SK-N-SH (cell line): ENCODE data around the gene ATP5PF. TPM values are rescaled to one million over a fixed set of nuclear protein-coding genes. Genes with fewer than 3 reads are reported as not detected.
A peak's percentile ranks its signal among the peaks of the same experiment; 100 is the strongest.
"Not testable (repeated sequence)": the region's sequence is repeated elsewhere in the genome, so short reads cannot be mapped to it uniquely, and the experiment has no call there.

Experiments
- CTCF ChIA-PET: fragments of 300-600, 350-600 bp; formaldehyde crosslinking; extraction: SDS; loops from one replicate; lab custom pipeline; 2021; lab: Yijun Ruan, JAX
- POLR2A ChIA-PET: fragments of 350-600 bp; sonication (Branson Sonifier 250); formaldehyde crosslinking; extraction: SDS; loops from one replicate; lab custom pipeline; 2020; ENCODE audit warnings: antibody characterized with exemption, inconsistent platforms; lab: Yijun Ruan, JAX
- DNase-seq: peaks from one replicate; pipeline ENCODE4 v3.0.0; 2012
- H2AFZ ChIP-seq: fragments of 200-600 bp; sonication (generic); 2 replicates; pipeline ENCODE4 v1.8.1; 2016; ENCODE audit warnings: antibody characterized with exemption, mild to moderate bottlenecking, low read depth
- H3F3A ChIP-seq: fragments of 200-600 bp; sonication (generic); replicated peaks from 2 replicates; pipeline ENCODE3; 2016; ENCODE audit warnings: antibody characterized with exemption, mild to moderate bottlenecking; ENCODE audit not compliant: insufficient read depth
- H3K27ac ChIP-seq, 2 experiments: fragments of 200-500 bp in 1 of 2; fragments of 200-600 bp in 1 of 2; sonication (Bioruptor generic) in 1 of 2; sonication (generic), shearing (Covaris generic) in 1 of 2; 2 replicates each; pipeline versions ENCODE4 v1.5.1 to v1.6.1; 2014 to 2016; ENCODE audit warnings: low read depth in 2 of 2, inconsistent platforms in 1 of 2, low read length in 1 of 2, mild to moderate bottlenecking in 1 of 2, mixed read lengths in 1 of 2
- H3K27me3 ChIP-seq: fragments of 200-600 bp; sonication (generic), shearing (Covaris generic); 2 replicates; pipeline ENCODE4 v1.6.1; 2016; ENCODE audit warnings: mixed run types; ENCODE audit not compliant: insufficient read depth
- H3K36me3 ChIP-seq, 2 experiments: fragments of 200-500 bp in 1 of 2; fragments of 200-600 bp in 1 of 2; sonication (Bioruptor generic) in 1 of 2; sonication (generic) in 1 of 2; replicated peaks in 1 of 2; 2 replicates each; pipeline versions ENCODE3 to v1.5.1; 2014 to 2016; ENCODE audit warnings: low read length in 1 of 2, mild to moderate bottlenecking in 1 of 2; ENCODE audit not compliant: insufficient read depth in 2 of 2, control insufficient read depth in 1 of 2
- H3K4me1 ChIP-seq, 2 experiments: fragments of 200-500 bp in 1 of 2; fragments of 200-600 bp in 1 of 2; sonication (Bioruptor generic) in 1 of 2; sonication (generic), shearing (Covaris generic) in 1 of 2; 2 replicates each; pipeline versions ENCODE4 v1.5.1 to v1.6.1; 2014 to 2016; ENCODE audit warnings: low read depth in 1 of 2, low read length in 1 of 2, mixed run types in 1 of 2; ENCODE audit not compliant: insufficient read depth in 2 of 2, control insufficient read depth in 1 of 2
- H3K4me2 ChIP-seq: fragments of 200-600 bp; sonication (generic), shearing (Covaris generic); 2 replicates; pipeline ENCODE4 v1.6.1; 2017; ENCODE audit warnings: mixed run types
- H3K4me3 ChIP-seq, 2 experiments: fragments of 200-500 bp in 1 of 2; fragments of 200-600 bp in 1 of 2; sonication (Bioruptor generic) in 1 of 2; sonication (generic), shearing (Covaris generic) in 1 of 2; 2 replicates each; pipeline versions ENCODE4 v1.5.1 to v1.8.1; 2014 to 2016; ENCODE audit warnings: low read depth in 2 of 2, inconsistent platforms in 1 of 2, low read length in 1 of 2, mild to moderate bottlenecking in 1 of 2, mixed read lengths in 1 of 2, moderate library complexity in 1 of 2
- H3K79me2 ChIP-seq: fragments of 200-600 bp; sonication (generic); 2 replicates; pipeline ENCODE4 v1.8.1; 2017; ENCODE audit warnings: mild to moderate bottlenecking; ENCODE audit not compliant: insufficient read depth
- H3K9ac ChIP-seq: fragments of 200-600 bp; sonication (generic); 2 replicates; pipeline ENCODE4 v1.6.1; 2017; ENCODE audit warnings: mixed run types
- H3K9me2 ChIP-seq: fragments of 200-600 bp; sonication (generic); 2 replicates; pipeline ENCODE4 v1.6.1; 2017; ENCODE audit warnings: mixed run types
- H3K9me3 ChIP-seq: fragments of 200-600 bp; sonication (generic); 2 replicates; pipeline ENCODE4 v1.6.1; 2017; ENCODE audit warnings: mixed run types, mild to moderate bottlenecking, moderate library complexity
- H4K20me1 ChIP-seq: fragments of 200-600 bp; sonication (generic); 2 replicates; pipeline ENCODE4 v1.6.1; 2017; ENCODE audit warnings: mild to moderate bottlenecking, mixed run types; ENCODE audit not compliant: insufficient read depth
- CHD2 ChIP-seq: fragments of 150-350 bp; IDR thresholded peaks from 2 replicates; pipeline ENCODE4 v1.6.1; 2018; ENCODE audit warnings: low read length; ENCODE audit not compliant: partially characterized antibody
- EZH2phosphoT487 ChIP-seq: fragments of 200-600 bp; sonication (generic); IDR thresholded peaks from 2 replicates; pipeline ENCODE4 v1.6.1; 2017; ENCODE audit warnings: low read depth, mixed run types, mild to moderate bottlenecking, antibody characterized with exemption, moderate library complexity, borderline replicate concordance
- FOSL2 ChIP-seq: IDR thresholded peaks from 2 replicates; pipeline ENCODE4 v1.4.0; 2012; ENCODE audit warnings: low read depth, mild to moderate bottlenecking, moderate library complexity, borderline replicate concordance
- GABPA ChIP-seq: IDR thresholded peaks from 2 replicates; pipeline ENCODE4 v1.4.0; 2012; ENCODE audit warnings: low read depth, mild to moderate bottlenecking
- NFIC ChIP-seq: IDR thresholded peaks from 2 replicates; pipeline ENCODE4 v1.4.0; 2012; ENCODE audit warnings: borderline replicate concordance
- RXRA ChIP-seq: IDR thresholded peaks from 2 replicates; pipeline ENCODE4 v1.4.0; 2012; ENCODE audit warnings: low read depth, mild to moderate bottlenecking, borderline replicate concordance
- TEAD4 ChIP-seq: IDR thresholded peaks from 2 replicates; pipeline ENCODE4 v1.4.0; 2012; ENCODE audit warnings: mild to moderate bottlenecking, borderline replicate concordance; ENCODE audit not compliant: insufficient read depth
- WGBS: methylation state at CpG from one replicate; pipeline ENCODE4 v1.1.6; 2017; ENCODE audit warnings: low lambda C conversion rate; 5-methylcytosine and 5-hydroxymethylcytosine counted together
- polyA plus RNA-seq, 3 experiments: library from polyadenylated mRNA; depleted of rRNA; stranded (reverse); fragments of >200 nt; gene quantifications; 2 replicates each; pipeline ENCODE4 v1.2.3, GENCODE V29; 2012
- TF ChIP-seq, protein P1 (sequence below): fragments of 200-600 bp; sonication (generic); IDR thresholded peaks from 2 replicates; pipeline ENCODE4 v1.6.1; 2017; ENCODE audit warnings: antibody characterized with exemption, mild to moderate bottlenecking, moderate library complexity
- TF ChIP-seq, protein P2 (sequence below): IDR thresholded peaks from 2 replicates; pipeline ENCODE4 v1.6.1; 2012; ENCODE audit warnings: mild to moderate bottlenecking, low read depth, low read length, moderate library complexity

Gene ATP5PF
- polyA plus RNA-seq, 1 of the 3 experiments (the other 2 are of a cell fraction) = 277 TPM

DNA sequence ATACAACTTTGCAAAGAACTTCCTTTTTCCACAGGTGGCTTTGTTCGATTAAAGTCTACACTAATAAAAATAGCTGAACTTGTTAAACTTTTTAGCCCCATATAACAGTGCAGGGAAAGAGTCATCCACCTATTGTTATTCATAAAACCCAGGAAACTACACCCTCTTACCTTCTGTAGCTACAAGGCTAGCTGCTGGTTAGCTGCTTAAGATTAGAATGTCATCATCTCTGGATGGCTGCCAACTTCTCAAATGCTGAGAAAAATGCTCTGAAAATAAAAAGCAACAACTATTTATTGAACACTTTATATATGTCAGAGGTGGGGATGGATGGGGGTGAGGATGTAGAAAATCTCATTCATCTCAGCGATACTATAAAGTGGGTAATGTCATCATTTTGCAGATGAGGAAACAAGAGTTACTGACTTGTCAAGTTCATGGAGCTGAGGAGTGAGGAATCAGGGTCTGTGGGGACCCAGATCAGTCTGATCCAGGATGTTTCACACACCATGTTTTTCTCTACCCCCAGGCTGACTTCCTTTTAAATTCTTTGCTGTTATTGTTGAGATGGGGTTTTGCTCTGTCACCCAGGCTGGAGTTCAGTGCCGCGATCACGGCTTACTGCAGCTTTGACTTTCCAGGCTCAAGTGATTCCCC lies 17.1 kb downstream of the ATP5PF start:
- ChIA-PET CTCF (interaction anchor here (1.1 to 6.4 kb wide), 4 partner anchors 9 to 109 kb away, joined by 3 to 47 read pairs (median 4); no protein-coding TSS in a partner anchor), POLR2A (no interaction called here)
- peaks cover 7 to 41% of the 10 kb centered on the region in 2 experiments for H3K36me3 ChIP-seq
- no peak overlapping the region for H3K4me3 ChIP-seq
- no peaks in the 10 kb centered on the region for H3K79me2 ChIP-seq
- 95% methylated on average over 5 of the region's 5 CpGs for WGBS
- H3K27me3 ChIP-seq = no peaks in the 10 kb centered on the region
- no peaks in the 10 kb centered on the region for H4K20me1 ChIP-seq
- H3K27ac ChIP-seq = peak overlapping the region in 1 of 2 experiments; percentile 16; a peak in 2 of 4 replicates
- H3K9me3 ChIP-seq = no peaks in the 10 kb centered on the region
- peaks cover 14% of the 10 kb centered on the region for H3F3A ChIP-seq
- no peak for DNase-seq
- no peaks in the 10 kb centered on the region for H3K4me1 ChIP-seq
- H3K4me2 ChIP-seq = no peak overlapping the region
- no peaks in the 10 kb centered on the region for H3K9me2 ChIP-seq
- H3K9ac ChIP-seq = no peak overlapping the region
- H2AFZ ChIP-seq = no peak overlapping the region
- TF ChIP-seq, protein P1, sequence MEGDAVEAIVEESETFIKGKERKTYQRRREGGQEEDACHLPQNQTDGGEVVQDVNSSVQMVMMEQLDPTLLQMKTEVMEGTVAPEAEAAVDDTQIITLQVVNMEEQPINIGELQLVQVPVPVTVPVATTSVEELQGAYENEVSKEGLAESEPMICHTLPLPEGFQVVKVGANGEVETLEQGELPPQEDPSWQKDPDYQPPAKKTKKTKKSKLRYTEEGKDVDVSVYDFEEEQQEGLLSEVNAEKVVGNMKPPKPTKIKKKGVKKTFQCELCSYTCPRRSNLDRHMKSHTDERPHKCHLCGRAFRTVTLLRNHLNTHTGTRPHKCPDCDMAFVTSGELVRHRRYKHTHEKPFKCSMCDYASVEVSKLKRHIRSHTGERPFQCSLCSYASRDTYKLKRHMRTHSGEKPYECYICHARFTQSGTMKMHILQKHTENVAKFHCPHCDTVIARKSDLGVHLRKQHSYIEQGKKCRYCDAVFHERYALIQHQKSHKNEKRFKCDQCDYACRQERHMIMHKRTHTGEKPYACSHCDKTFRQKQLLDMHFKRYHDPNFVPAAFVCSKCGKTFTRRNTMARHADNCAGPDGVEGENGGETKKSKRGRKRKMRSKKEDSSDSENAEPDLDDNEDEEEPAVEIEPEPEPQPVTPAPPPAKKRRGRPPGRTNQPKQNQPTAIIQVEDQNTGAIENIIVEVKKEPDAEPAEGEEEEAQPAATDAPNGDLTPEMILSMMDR = no peak
- peak; percentile 26; the same call in 1 of the 2 replicates for TF ChIP-seq NFIC

DNA sequence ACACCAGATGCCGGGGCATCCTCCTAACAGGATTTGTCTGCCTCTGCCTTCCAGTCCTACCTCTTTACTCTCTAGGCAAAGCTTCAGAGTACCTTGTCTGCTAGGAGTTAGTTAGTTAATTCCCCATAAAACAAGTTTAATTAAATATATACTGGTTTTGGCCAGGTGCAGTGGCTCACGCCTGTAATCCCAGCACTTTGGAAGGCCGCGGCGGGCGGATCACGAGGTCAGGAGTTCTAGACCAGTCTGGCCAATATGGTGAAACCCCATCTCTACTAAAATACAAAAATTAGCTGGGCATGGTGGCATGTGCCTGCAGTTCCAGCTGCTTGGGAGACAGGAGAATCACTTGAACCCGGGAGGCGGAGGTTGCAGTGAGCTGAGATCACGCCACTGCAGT lies 20.6 kb downstream of the ATP5PF start:
- WGBS = 98% methylated on average over 10 of the region's 10 CpGs
- not testable (repeated sequence) for H3K9me2 ChIP-seq
- CTCF ChIA-PET = interaction anchor here (4.3 kb wide), 1 partner anchor 107 kb away, joined by 51 read pairs; the partner anchor contains the start of gene MRPL39

DNA sequence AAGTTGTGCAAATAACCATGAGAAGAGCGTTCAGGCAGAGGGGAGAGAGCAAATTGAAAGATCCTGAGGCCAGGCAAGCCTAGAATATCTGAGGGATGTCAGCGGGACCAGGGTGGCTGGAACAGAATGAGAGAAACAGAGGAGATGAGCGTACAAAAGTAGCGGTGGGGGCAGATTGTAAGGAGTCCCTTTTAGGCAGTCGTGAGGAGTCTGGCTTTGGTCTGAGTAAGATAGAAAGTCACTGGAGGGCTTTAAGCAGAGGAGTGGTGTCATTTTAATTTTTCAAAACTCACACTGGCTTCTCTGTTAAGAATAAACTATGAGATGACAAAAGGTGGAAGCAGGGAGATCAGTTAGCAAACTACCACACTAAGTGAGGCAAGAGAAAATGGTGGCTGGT lies 24.2 kb downstream of the ATP5PF start:
- Histone ChIP-seq H2AFZ (no peak overlapping the region), H3K27ac (no peak overlapping the region), H3K4me3 (no peak overlapping the region), H3K9me3 (no peaks in the 10 kb centered on the region), H3F3A (peaks cover 6% of the 10 kb centered on the region), H3K4me1 (no peaks in the 10 kb centered on the region), H3K79me2 (no peaks in the 10 kb centered on the region), H3K9me2 (no peaks in the 10 kb centered on the region), H3K9ac (no peak overlapping the region), H3K4me2 (no peak overlapping the region), H4K20me1 (no peaks in the 10 kb centered on the region), H3K36me3 (peaks cover 11 to 16% of the 10 kb centered on the region in 2 experiments), H3K27me3 (no peaks in the 10 kb centered on the region)
- no peak for DNase-seq
- ChIA-PET POLR2A (no interaction called here), CTCF (interaction anchor here (4.3 kb wide), 1 partner anchor 103 kb away, joined by 51 read pairs; the partner anchor contains the start of gene MRPL39)
- 92% methylated on average over 5 of the region's 5 CpGs for WGBS
- TF ChIP-seq, protein P2, sequence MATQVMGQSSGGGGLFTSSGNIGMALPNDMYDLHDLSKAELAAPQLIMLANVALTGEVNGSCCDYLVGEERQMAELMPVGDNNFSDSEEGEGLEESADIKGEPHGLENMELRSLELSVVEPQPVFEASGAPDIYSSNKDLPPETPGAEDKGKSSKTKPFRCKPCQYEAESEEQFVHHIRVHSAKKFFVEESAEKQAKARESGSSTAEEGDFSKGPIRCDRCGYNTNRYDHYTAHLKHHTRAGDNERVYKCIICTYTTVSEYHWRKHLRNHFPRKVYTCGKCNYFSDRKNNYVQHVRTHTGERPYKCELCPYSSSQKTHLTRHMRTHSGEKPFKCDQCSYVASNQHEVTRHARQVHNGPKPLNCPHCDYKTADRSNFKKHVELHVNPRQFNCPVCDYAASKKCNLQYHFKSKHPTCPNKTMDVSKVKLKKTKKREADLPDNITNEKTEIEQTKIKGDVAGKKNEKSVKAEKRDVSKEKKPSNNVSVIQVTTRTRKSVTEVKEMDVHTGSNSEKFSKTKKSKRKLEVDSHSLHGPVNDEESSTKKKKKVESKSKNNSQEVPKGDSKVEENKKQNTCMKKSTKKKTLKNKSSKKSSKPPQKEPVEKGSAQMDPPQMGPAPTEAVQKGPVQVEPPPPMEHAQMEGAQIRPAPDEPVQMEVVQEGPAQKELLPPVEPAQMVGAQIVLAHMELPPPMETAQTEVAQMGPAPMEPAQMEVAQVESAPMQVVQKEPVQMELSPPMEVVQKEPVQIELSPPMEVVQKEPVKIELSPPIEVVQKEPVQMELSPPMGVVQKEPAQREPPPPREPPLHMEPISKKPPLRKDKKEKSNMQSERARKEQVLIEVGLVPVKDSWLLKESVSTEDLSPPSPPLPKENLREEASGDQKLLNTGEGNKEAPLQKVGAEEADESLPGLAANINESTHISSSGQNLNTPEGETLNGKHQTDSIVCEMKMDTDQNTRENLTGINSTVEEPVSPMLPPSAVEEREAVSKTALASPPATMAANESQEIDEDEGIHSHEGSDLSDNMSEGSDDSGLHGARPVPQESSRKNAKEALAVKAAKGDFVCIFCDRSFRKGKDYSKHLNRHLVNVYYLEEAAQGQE = no peak
- TF ChIP-seq RXRA = no peak
- TF ChIP-seq CHD2 = no peak
- TF ChIP-seq TEAD4 = no peak
- TF ChIP-seq, protein P1 = no peak
- no peak for TF ChIP-seq EZH2phosphoT487
- no peak for TF ChIP-seq GABPA
- no peak for TF ChIP-seq FOSL2

More for the DNA sequence above, 20.6 kb downstream of the ATP5PF start:
- H3K9me3 ChIP-seq, H3K27ac ChIP-seq, H4K20me1 ChIP-seq, H3K79me2 ChIP-seq, DNase-seq, H3K4me2 ChIP-seq, H3K9ac ChIP-seq, POLR2A ChIA-PET, H3K4me3 ChIP-seq, H2AFZ ChIP-seq, H3K4me1 ChIP-seq, H3K27me3 ChIP-seq: not testable (repeated sequence)
- peaks cover 13% of the 10 kb centered on the region for H3F3A ChIP-seq
- peaks cover 11 to 27% of the 10 kb centered on the region in 2 experiments for H3K36me3 ChIP-seq
